Measurements from ENCODE around the gene IQCN.

Gene IQCN, protein sequence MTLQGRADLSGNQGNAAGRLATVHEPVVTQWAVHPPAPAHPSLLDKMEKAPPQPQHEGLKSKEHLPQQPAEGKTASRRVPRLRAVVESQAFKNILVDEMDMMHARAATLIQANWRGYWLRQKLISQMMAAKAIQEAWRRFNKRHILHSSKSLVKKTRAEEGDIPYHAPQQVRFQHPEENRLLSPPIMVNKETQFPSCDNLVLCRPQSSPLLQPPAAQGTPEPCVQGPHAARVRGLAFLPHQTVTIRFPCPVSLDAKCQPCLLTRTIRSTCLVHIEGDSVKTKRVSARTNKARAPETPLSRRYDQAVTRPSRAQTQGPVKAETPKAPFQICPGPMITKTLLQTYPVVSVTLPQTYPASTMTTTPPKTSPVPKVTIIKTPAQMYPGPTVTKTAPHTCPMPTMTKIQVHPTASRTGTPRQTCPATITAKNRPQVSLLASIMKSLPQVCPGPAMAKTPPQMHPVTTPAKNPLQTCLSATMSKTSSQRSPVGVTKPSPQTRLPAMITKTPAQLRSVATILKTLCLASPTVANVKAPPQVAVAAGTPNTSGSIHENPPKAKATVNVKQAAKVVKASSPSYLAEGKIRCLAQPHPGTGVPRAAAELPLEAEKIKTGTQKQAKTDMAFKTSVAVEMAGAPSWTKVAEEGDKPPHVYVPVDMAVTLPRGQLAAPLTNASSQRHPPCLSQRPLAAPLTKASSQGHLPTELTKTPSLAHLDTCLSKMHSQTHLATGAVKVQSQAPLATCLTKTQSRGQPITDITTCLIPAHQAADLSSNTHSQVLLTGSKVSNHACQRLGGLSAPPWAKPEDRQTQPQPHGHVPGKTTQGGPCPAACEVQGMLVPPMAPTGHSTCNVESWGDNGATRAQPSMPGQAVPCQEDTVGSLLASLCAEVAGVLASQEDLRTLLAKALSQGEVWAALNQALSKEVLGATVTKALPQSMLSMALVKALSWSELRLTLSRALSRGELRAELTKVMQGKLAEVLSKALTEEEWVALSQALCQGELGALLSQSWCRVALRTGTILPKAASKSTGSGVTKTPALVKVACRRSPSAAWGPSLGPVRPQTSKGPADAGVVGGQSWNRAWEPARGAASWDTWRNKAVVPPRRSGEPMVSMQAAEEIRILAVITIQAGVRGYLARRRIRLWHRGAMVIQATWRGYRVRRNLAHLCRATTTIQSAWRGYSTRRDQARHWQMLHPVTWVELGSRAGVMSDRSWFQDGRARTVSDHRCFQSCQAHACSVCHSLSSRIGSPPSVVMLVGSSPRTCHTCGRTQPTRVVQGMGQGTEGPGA (N-terminal part only)

DNA sequence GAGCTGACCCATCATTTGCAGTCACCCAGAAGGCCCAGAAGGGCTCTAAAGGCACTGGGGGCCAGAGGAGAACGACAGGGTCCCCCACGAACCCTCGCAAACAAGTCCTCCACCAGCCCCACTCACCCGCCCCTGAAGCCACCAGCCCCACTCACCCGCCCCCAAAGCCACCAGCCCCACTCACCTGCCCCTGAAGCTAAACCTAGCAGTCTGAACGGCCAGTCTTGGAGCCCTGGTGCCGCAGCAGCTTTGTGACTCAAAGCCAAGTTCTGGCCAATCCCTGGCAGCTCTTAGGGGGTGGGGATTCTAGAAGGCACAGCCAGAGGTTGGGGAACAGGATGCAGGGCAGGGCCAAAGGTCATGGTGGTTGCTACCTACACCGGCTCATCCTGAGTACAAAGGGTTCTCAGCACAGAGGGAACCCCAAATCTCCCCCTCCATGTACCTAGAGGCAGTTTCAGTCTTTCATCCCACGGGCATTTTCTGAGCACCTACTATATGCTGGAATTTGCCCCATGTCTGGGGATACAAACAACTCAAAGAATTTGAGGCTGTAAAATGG is at the start of gene IQCN:
IQCN (minus strand) TSS at position 234 of the 562 bp plus-strand sequence. CDS start 4,974 bp downstream, outside the sequence.
- DNase-seq: peak; percentile 55
- Mint-ChIP-seq H3K9me3 (no peaks in the 10 kb centered on the region), H3K27ac (peak within 1 kb of the TSS; percentile 72)

DNA sequence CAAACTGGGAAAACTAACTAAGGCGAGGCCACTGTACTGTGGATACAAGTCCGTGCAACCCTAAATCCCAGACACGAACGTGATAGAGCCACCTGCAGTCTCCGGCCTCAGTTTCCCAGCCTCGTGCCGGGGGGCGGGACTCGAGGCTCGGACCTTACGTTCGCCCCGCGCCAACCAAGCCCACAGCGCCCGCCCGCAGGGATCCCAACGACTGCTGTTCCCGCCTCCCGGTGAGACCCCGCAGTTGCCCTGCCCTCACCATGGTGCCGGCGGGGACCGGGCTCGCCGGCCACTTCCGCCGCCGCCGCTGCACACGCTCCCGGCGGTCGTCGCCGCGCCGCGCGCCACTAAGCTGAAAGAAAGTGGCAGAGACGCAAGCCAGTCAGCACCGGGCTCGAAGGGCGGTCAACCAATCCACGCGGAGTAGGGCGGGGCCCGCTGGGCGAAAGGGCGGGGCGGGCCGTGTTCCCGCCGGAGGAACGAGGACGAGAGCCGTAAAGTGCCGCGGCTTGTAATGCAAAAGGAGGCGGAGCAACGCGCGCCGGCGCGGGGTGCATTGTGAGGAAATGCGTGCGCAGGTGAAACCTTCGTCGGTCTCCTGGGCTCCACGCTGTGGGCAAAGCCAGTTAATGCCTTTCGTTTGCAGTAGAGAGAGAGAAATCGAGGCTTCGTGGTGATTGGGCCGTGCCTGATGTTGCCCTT is 48.7 kb upstream of the IQCN start, which contains the start of gene LSM4:
LSM4 (minus strand) TSS at position 318 of the 702 bp plus-strand sequence; CDS start at position 262, 56 bp downstream.
- Mint-ChIP-seq H3K27me3 (no peaks in the 10 kb centered on the region), H3K4me1 (peaks cover 57% of the 10 kb centered on the region)

More for the DNA sequence above, at the start of gene IQCN:
- peaks cover 25% of the 10 kb centered on the region for H3K36me3 Mint-ChIP-seq (ENCODE audit: low read depth)
- ATAC-seq: peak; percentile 80
- H3K4me3 Mint-ChIP-seq: no peak within 1 kb of the TSS
- H3K27me3 Mint-ChIP-seq: no peaks in the 10 kb centered on the region
- peaks cover 40% of the 10 kb centered on the region for H3K4me1 Mint-ChIP-seq

DNA sequence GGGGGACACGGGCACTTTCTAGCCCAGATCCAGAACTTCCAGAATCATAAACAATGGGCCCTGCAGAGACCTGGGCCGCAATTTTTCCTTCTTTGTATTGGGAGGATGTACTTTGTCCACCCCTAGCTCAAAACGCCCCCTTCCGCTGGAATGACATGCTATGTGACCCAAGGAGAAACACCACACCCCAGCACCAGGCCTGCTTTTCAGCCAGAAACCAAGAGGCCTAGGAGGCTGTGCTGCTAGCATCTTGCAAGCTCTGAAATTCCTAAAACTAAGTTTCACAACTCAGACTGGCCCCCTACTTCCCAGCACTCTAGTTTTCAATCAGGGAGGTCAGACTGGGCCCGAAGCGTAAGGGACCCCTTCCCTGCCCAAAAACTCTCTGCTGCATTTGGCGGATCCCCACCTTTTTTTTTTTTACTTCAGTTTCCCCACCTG is 48.1 kb upstream of the IQCN start:
- peaks cover 38% of the 10 kb centered on the region for H3K36me3 Mint-ChIP-seq (ENCODE audit: low read depth)
- peak overlapping the region; percentile 93 for H3K27ac Mint-ChIP-seq
- no peak for ATAC-seq
- H3K4me3 Mint-ChIP-seq: peak overlapping the region; percentile 89
- peaks cover 63% of the 10 kb centered on the region for H3K4me1 Mint-ChIP-seq
- no peaks in the 10 kb centered on the region for H3K9me3 Mint-ChIP-seq
- no peaks in the 10 kb centered on the region for H3K27me3 Mint-ChIP-seq
- peak; percentile 59 for DNase-seq

More for the DNA sequence above, 48.7 kb upstream of the IQCN start, which contains the start of gene LSM4:
- Mint-ChIP-seq H3K36me3 (ENCODE audit: low read depth) (peaks cover 32% of the 10 kb centered on the region), H3K4me3 (peak within 1 kb of the TSS; percentile 89), H3K27ac (peak within 1 kb of the TSS; percentile 93), H3K9me3 (no peaks in the 10 kb centered on the region)
- DNase-seq (peak; percentile 99), ATAC-seq (peak; percentile 96)

DNA sequence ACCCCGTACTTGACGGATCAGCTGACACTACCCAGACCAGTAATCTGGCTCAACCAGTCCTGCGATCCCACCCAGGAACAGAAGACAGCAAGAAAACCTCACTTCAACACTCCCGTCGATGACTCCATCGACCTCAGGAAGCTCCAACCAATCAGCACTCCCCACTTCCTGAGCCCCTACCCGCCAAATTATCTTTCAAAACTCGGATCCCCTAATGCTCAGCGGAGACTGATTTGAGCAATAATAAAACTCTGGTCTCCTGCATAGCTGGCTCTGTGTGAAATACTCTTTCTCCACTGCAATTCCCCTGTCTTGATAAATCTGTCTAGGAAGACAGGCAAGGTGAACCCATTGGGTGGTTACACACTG is 47.5 kb upstream of the IQCN start:
- Mint-ChIP-seq H3K4me1 (peaks cover 64% of the 10 kb centered on the region), H3K4me3 (peak overlapping the region; percentile 89), H3K9me3 (no peaks in the 10 kb centered on the region), H3K27ac (peak overlapping the region; percentile 93), H3K36me3 (ENCODE audit: low read depth) (peaks cover 38% of the 10 kb centered on the region), H3K27me3 (no peaks in the 10 kb centered on the region)
- no peak for ATAC-seq
- peak; percentile 40 for DNase-seq

DNA sequence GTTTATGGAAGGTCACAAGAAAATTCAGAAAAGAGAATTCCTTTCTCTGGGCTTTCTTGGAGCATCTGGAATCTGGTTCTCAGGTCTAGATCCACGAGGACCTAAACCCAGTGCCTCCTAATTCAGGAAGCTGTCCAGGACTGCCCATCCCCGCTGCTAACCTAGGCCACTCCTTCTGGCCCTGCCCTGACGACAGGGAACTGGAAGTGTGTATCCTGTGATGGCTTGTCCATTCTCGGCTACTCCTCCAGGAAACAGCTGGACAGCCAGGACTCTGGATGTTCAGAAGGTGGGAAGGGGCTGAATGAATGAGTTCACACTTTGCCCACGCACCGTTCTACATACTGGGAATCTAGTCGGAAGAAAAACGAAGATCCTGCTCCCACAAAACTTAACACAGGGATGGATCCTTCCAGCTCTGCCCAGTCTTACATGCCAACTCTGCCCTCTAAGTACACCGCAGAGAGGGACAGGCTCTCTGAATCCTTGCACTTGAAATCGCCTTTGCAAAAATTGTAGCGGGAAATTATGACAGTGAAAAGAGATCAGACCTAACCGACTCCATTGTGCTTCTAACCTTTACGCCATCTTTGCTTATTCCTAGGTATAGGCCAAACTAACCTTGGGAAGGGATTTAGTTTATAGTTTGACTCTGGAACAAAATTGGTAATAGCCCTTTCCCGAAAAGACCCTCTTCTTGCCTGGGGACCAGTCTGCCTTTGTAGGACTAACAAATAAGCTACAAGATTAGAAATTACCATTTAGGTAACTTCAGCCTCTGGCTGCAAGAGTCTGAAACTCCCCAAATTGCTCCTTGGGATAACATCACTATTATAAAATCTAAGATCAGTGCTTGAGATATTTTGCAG is 46.8 kb upstream of the IQCN start:
- Mint-ChIP-seq H3K27me3 (no peaks in the 10 kb centered on the region), H3K36me3 (ENCODE audit: low read depth) (peaks cover 38% of the 10 kb centered on the region), H3K4me3 (peak overlapping the region; percentile 89)

DNA sequence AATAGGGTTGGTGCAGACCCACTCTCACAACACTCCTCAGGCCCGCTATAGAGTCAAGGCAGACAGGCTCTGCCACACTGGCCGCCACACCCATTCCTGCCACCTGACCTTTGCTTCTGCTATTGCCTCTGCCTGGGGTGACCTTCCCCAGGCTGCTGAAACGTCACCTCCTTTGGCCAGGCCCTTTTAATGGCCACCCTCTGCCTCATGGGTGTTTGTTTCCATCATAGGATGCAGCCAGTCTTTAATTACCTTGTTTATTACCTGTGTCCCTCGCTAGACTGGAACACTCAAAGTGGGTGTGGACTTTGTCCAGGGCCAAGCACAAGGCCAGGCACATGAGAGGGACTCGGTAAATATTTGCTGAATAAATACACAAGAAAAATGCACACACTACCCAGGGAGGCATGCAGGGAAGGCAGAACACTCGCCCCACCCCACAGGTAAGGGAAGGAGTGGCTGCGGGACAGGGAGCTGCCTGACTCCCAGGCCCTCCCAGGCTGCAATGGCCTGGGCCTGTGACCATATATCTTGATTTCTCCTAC is 45.4 kb upstream of the IQCN start:
- Mint-ChIP-seq H3K4me3 (peak overlapping the region; percentile 89), H3K4me1 (peaks cover 78% of the 10 kb centered on the region), H3K9me3 (no peaks in the 10 kb centered on the region), H3K27ac (peak overlapping the region; percentile 93), H3K27me3 (no peaks in the 10 kb centered on the region), H3K36me3 (ENCODE audit: low read depth) (peaks cover 48% of the 10 kb centered on the region)
- ATAC-seq: no peak
- DNase-seq: no peak

More for the DNA sequence above, 46.8 kb upstream of the IQCN start:
- ATAC-seq (no peak), DNase-seq (no peak)
- peak overlapping the region; percentile 93 for H3K27ac Mint-ChIP-seq
- H3K9me3 Mint-ChIP-seq: no peaks in the 10 kb centered on the region
- peaks cover 70% of the 10 kb centered on the region for H3K4me1 Mint-ChIP-seq

DNA sequence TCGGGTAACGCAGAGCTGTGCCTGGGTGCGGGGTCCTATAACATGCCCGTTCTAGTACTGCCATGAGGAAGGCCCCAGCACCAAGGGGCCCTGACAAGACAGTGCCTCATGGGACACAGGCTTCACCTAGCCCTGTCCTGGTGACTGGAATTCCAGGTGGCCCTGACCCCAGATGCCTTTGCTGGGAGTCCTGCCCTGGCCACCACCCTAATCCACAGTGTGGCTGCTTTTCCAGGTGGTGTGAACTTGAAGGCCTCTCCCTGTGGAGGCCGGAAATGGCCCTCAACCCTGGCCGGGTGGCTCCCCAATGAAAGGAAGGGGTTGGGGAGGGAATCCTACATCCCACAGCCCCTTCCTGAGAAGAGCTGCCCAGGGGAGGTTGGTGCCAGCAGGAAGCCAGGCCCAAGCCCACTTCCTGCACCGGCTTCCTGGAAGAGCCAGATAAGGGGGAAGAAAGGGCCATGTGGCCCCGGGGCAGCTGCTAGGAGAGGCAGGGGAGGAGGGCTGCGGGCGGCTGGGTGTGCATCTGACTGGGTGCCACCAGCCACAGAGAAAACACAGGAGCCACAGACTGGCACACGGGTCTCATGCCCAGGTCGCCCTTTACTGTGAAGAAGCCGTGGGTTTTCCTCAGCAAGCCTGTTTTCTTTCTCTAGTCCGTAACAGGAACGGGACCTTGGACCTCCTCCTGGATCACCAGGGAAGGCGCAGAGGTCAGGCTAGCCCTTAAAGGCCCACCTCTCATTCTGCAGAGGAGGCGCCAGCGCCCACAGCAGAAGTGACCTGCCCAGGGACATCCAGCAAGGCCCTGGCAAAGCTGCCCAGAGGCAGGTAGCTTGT is 43.9 kb upstream of the IQCN start:
- ATAC-seq (peak; percentile 24), DNase-seq (peak; percentile 58)
- Mint-ChIP-seq H3K27me3 (no peaks in the 10 kb centered on the region), H3K4me1 (peaks cover 69% of the 10 kb centered on the region), H3K9me3 (no peaks in the 10 kb centered on the region), H3K36me3 (ENCODE audit: low read depth) (peaks cover 57% of the 10 kb centered on the region), H3K27ac (peak overlapping the region; percentile 88), H3K4me3 (peak overlapping the region; percentile 89)

DNA sequence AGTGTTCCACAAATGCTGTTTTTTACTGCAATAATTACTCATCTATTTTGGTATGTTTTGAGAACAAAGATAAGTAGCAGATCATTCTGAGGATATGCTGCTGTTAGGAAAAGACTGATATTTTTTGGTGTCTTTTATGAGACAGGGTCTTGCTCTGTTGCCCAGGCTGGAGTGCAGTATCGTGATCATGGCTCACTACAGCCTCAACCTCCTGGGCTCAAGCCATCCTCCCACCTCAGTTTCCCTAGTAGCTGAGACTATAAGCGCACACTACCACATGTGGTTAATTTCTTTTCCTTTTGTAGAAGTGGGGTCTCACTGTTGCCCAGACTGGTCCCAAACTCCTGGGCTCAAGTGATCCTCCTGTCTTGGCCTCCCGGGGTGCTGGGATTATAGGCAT is 39.1 kb upstream of the IQCN start:
- DNase-seq (no peak), ATAC-seq (no peak)
- peaks cover 30% of the 10 kb centered on the region for H3K4me1 Mint-ChIP-seq
- H3K9me3 Mint-ChIP-seq: no peaks in the 10 kb centered on the region
- no peaks in the 10 kb centered on the region for H3K27me3 Mint-ChIP-seq
- H3K36me3 Mint-ChIP-seq (ENCODE audit: low read depth): peaks cover 36% of the 10 kb centered on the region
- no peak overlapping the region for H3K27ac Mint-ChIP-seq
- H3K4me3 Mint-ChIP-seq: no peak overlapping the region

DNA sequence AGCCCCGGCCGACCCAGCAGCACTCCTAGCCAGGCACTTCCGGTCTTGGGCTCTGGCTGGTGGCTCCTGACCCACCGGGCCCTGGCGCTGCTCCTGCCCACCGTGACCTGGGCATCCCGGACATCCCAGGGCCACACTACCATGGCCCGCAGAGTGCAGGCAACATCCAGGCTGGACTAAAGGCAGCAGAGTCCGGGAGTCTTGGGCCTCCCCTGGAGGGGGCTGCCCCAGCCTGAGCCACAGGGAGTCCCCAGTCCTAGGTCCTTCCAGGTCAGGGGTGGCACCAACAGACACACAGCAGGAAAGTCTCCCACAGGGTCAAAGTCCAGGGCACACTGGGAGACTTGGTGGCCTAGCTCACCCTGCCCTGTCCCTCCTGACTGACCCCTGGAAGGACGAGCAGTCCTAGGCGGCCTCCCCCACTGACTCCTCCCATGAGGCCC is 37.9 kb upstream of the IQCN start:
- DNase-seq: no peak
- ATAC-seq: no peak
- Mint-ChIP-seq H3K27me3 (no peaks in the 10 kb centered on the region), H3K4me3 (no peak overlapping the region), H3K27ac (no peak overlapping the region), H3K36me3 (ENCODE audit: low read depth) (peaks cover 37% of the 10 kb centered on the region), H3K9me3 (no peaks in the 10 kb centered on the region), H3K4me1 (peaks cover 28% of the 10 kb centered on the region)

DNA sequence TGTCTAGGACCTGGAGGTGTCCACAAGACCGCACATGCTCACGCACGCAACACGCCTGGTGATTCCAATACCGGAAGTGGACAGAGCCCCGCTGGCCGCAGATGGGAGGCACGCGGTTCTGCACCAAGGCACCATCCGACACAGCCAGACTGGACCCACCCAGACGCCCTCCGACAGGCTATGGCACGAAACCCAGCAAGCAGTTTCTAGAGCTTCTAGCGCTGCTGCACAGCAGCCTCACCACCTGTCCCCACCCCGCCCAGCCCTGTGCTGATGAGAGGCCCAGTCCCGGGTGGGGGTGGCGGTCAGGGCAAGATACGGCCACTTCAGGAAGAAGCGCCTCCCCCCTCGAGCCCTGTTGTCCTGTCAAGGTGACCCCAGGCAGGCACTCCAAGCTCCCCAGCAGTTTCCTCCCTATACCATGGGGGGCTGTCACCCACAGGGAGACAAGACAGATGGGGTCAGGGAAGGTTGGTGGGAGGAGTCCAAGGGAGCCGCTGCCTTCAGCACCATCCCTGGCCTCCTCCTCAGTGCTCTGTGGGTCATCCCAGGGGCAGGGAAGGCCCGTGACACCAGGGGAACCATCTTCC is 37.3 kb upstream of the IQCN start:
- no peaks in the 10 kb centered on the region for H3K27me3 Mint-ChIP-seq
- H3K27ac Mint-ChIP-seq: no peak overlapping the region
- no peaks in the 10 kb centered on the region for H3K9me3 Mint-ChIP-seq
- no peak overlapping the region for H3K4me3 Mint-ChIP-seq
- H3K4me1 Mint-ChIP-seq: peaks cover 31% of the 10 kb centered on the region
- peaks cover 42% of the 10 kb centered on the region for H3K36me3 Mint-ChIP-seq (ENCODE audit: low read depth)
- DNase-seq (no peak), ATAC-seq (no peak)

DNA sequence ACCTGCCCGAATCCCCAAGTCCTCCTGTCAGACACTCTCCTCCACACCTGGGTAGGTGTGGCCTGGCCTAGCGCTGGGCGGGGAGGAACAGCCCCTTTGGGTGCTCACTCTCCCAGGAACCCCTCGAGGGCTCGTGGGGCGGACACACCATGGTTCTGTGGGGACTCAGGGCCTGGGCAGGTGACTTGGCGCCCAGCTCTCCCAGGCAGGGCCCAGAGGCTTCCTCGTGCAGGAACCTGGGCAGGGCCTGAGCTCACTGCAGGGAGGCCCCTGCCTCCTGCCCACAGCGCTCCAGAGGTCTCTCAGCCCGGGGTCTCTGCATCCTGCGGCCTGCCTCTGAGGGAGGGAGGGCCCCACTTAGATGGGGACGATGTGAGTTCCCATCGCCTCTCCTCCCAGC is 36.7 kb upstream of the IQCN start:
- H3K27ac Mint-ChIP-seq: no peak overlapping the region
- peaks cover 42% of the 10 kb centered on the region for H3K36me3 Mint-ChIP-seq (ENCODE audit: low read depth)
- H3K9me3 Mint-ChIP-seq: no peaks in the 10 kb centered on the region
- no peaks in the 10 kb centered on the region for H3K27me3 Mint-ChIP-seq
- H3K4me3 Mint-ChIP-seq: no peak overlapping the region
- peaks cover 31% of the 10 kb centered on the region for H3K4me1 Mint-ChIP-seq
- DNase-seq: no peak
- no peak for ATAC-seq
